Neural cell (in vitro differentiated cells): ENCODE measurements around the gene INSR. TPM values are rescaled to one million over a fixed set of nuclear protein-coding genes. Genes with fewer than 3 reads are reported as not detected.

ENCODE experiments used
- H2AFZ ChIP-seq: fragments of 200-600, 300-800 bp; sonication (generic), shearing (Covaris generic); 2 replicates; pipeline ENCODE4 v1.6.0; 2014; ENCODE audit warnings: low read depth, mild to moderate bottlenecking, antibody characterized with exemption, low read length, moderate library complexity
- H3F3A ChIP-seq: fragments of 200-600 bp; shearing (Covaris generic); 2 replicates; pipeline ENCODE4 v1.6.1; 2016; ENCODE audit warnings: mild to moderate bottlenecking, moderate library complexity, mixed read lengths, antibody characterized with exemption, low read length; ENCODE audit not compliant: insufficient read depth, poor library complexity, severe bottlenecking
- H3K27ac ChIP-seq: fragments of 200-600, 300-800 bp; sonication (generic), shearing (Covaris generic); 2 replicates; pipeline ENCODE4 v1.5.1; 2014; ENCODE audit warnings: mild to moderate bottlenecking, low read length, moderate library complexity
- H3K27me3 ChIP-seq: fragments of 300-800, 200-600 bp; sonication (generic), shearing (Covaris generic); 2 replicates; pipeline ENCODE4 v1.6.0; 2014; ENCODE audit warnings: mild to moderate bottlenecking, low read depth, low read length, moderate library complexity; ENCODE audit not compliant: insufficient read depth
- H3K36me3 ChIP-seq: fragments of 300-800, 200-600 bp; sonication (generic), shearing (Covaris generic); 2 replicates; pipeline ENCODE4 v1.5.1; 2014; ENCODE audit warnings: mild to moderate bottlenecking, antibody characterized with exemption, low read length, moderate library complexity; ENCODE audit not compliant: insufficient read depth
- H3K4me2 ChIP-seq: fragments of 300-800, 200-600 bp; sonication (generic), shearing (Covaris generic); 2 replicates; pipeline ENCODE4 v1.6.0; 2014; ENCODE audit warnings: mild to moderate bottlenecking, low read length
- H3K4me3 ChIP-seq: fragments of 300-800, 200-600 bp; sonication (generic), shearing (Covaris generic); 2 replicates; pipeline ENCODE4 v1.5.1; 2014; ENCODE audit warnings: mild to moderate bottlenecking, low read length, moderate library complexity
- H3K79me2 ChIP-seq: fragments of 200-600 bp; shearing (Covaris generic); replicated peaks from 2 replicates; pipeline ENCODE4 v1.6.0; 2014; ENCODE audit warnings: mild to moderate bottlenecking, low read length, moderate library complexity; ENCODE audit not compliant: insufficient read depth
- H3K9ac ChIP-seq: fragments of 300-800, 200-600 bp; sonication (generic), shearing (Covaris generic); 2 replicates; pipeline ENCODE4 v1.6.1; 2016; ENCODE audit warnings: mild to moderate bottlenecking, low read length, mixed read lengths
- H3K9me2 ChIP-seq: fragments of 200-600 bp; shearing (Covaris generic); 2 replicates; pipeline ENCODE4 v1.6.1; 2016; ENCODE audit warnings: mild to moderate bottlenecking, low read length, mixed read lengths; ENCODE audit not compliant: insufficient read depth
- H3K9me3 ChIP-seq: fragments of 200-600, 300-800 bp; sonication (generic), shearing (Covaris generic); 2 replicates; pipeline ENCODE4 v1.6.1; 2016; ENCODE audit warnings: mild to moderate bottlenecking, mixed run types, low read length, moderate library complexity, mixed read lengths
- H4K20me1 ChIP-seq: fragments of 200-600 bp; shearing (Covaris generic); 2 replicates; pipeline ENCODE4 v1.6.1; 2016; ENCODE audit warnings: mild to moderate bottlenecking, mixed run types; ENCODE audit not compliant: insufficient read depth
- CTCF ChIP-seq: fragments of 450-650 bp; IDR thresholded peaks from 2 replicates; pipeline ENCODE4 v1.5.1; 2014; ENCODE audit warnings: antibody characterized with exemption, mild to moderate bottlenecking, moderate library complexity; ENCODE audit not compliant: poor library complexity, severe bottlenecking
- EP300 ChIP-seq: fragments of 450-650 bp; conservative IDR thresholded peaks from 2 replicates; pipeline ENCODE4 v1.6.1; 2014; ENCODE audit warnings: antibody characterized with exemption, mild to moderate bottlenecking, moderate library complexity; ENCODE audit not compliant: poor library complexity, severe bottlenecking
- EZH2 ChIP-seq: fragments of 200-600, 300-800 bp; shearing (Covaris generic), sonication (generic); IDR thresholded peaks from 2 replicates; pipeline ENCODE4 v1.6.1; 2014; ENCODE audit warnings: antibody characterized with exemption, low read length, borderline replicate concordance, mild to moderate bottlenecking; ENCODE audit not compliant: insufficient read depth, poor library complexity, severe bottlenecking
- MXI1 ChIP-seq: fragments of 450-650 bp; conservative IDR thresholded peaks from 2 replicates; pipeline ENCODE4 v1.6.1; 2014; ENCODE audit warnings: antibody characterized with exemption, mild to moderate bottlenecking; ENCODE audit not compliant: poor library complexity, severe bottlenecking
- POLR2AphosphoS5 ChIP-seq: IDR thresholded peaks from 2 replicates; pipeline ENCODE4 v1.6.1; 2012
- RAD21 ChIP-seq: fragments of 450-650 bp; conservative IDR thresholded peaks from 2 replicates; pipeline ENCODE4 v1.6.1; 2014; ENCODE audit warnings: antibody characterized with exemption, mild to moderate bottlenecking, moderate library complexity
- REST ChIP-seq: IDR thresholded peaks from 2 replicates; pipeline ENCODE4 v1.6.1; 2012; ENCODE audit warnings: borderline replicate concordance
- SMC3 ChIP-seq: fragments of 450-650 bp; conservative IDR thresholded peaks from 2 replicates; pipeline ENCODE4 v1.6.1; 2014; ENCODE audit warnings: antibody characterized with exemption, mild to moderate bottlenecking, moderate library complexity; ENCODE audit not compliant: poor library complexity
- TAF1 ChIP-seq: IDR thresholded peaks from 2 replicates; pipeline ENCODE4 v1.6.1; 2012; ENCODE audit warnings: low read depth
- polyA plus RNA-seq: library from polyadenylated mRNA; depleted of rRNA; stranded (reverse); fragments of >200 nt; gene quantifications from 2 replicates; pipeline ENCODE4 v1.2.3, GENCODE V29; 2014

INSR gene
- polyA plus RNA-seq, 1 donor from 2014 or later, result 16.0 TPM

DNA sequence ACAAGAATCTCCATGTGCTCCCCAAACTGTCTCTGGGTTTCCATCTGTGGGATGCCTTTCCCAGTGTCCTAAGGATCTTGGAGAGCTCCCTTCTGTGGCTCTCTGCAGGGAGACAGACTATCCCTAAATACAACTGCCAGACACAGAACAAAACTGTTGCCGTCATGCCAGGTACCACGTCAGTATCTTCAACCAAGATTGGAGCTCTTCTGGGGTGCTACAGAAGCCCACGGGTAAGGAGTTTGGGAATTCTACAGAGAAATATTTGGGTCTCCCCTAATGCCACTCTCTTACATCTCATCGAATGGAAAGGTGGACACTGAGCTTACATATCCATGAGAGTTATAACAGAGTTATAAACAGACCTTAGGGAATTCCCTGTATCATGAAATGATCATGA is 230.9 kb downstream of the INSR start:
- Histone ChIP-seq H4K20me1 (no peaks in the 10 kb centered on the region), H3F3A (no peaks in the 10 kb centered on the region), H3K4me2 (no peak overlapping the region), H3K9me2 (no peaks in the 10 kb centered on the region), H3K4me3 (no peak overlapping the region), H3K27ac (no peak overlapping the region), H3K9ac (no peak overlapping the region), H3K27me3 (no peaks in the 10 kb centered on the region), H3K9me3 (no peaks in the 10 kb centered on the region), H3K79me2 (no peaks in the 10 kb centered on the region), H3K36me3 (no peaks in the 10 kb centered on the region), H2AFZ (no peak overlapping the region)
- TF ChIP-seq EP300 (no peak), CTCF (no peak), EZH2 (no peak), RAD21 (no peak), MXI1 (no peak), TAF1 (no peak), REST (no peak), SMC3 (no peak), POLR2AphosphoS5 (no peak)

Other genes with a start within 250 kb of the INSR start
- not detected in 2 replicates for gene MBD3L2, start 245.1 kb downstream of the INSR start, polyA plus RNA-seq
- not detected in 2 replicates for gene MBD3L3, start 235.7 kb downstream of the INSR start, polyA plus RNA-seq
- 7.7 and 12.7 TPM in 2 replicates for gene ZNF557, start 224.7 kb downstream of the INSR start, polyA plus RNA-seq
- gene ARHGEF18, start 54.5 kb upstream of the INSR start, polyA plus RNA-seq, result 22.7 and 33.6 TPM in 2 replicates
- gene PEX11G, start 194.6 kb upstream of the INSR start, polyA plus RNA-seq, result 1.2 and 1.3 TPM in 2 replicates
- gene ZNF358, start 221.7 kb upstream of the INSR start, polyA plus RNA-seq, result 14.6 and 22.0 TPM in 2 replicates
- gene MCOLN1, start 228.2 kb upstream of the INSR start, polyA plus RNA-seq, result 16.9 and 20.6 TPM in 2 replicates
- 10.8 and 25.0 TPM in 2 replicates for gene PNPLA6, start 241.3 kb upstream of the INSR start, polyA plus RNA-seq